ENCODE measurements around the gene UTP4. TPM values are rescaled to one million over a fixed set of nuclear protein-coding genes. Genes with fewer than 3 reads are reported as not detected.

UTP4 gene
- 10 to 100 TPM; 62.6 to 69.8 TPM for total RNA-seq

GRCh38 chr16:69132424-69133252 lies at the start of gene UTP4, which contains the start of gene CHTF8:
TSS of gene UTP4 (plus strand) at chr16:69132649. CDS start at chr16:69133460, 811 bp downstream.
TSS of gene CHTF8 (minus strand) at chr16:69132588. CDS start at chr16:69121458, 11,130 bp downstream.
- no peaks in the 10 kb centered on the region for H3K27me3 Mint-ChIP-seq (ENCODE audit: low read depth)
- peak within 1 kb of the TSS; percentile 90 for H3K27ac Mint-ChIP-seq
- H3K36me3 Mint-ChIP-seq (ENCODE audit: low read depth): peaks cover 23% of the 10 kb centered on the region
- peak within 1 kb of the TSS; percentile 96 for H3K4me3 Mint-ChIP-seq
- H3K4me1 Mint-ChIP-seq (ENCODE audit: low read depth): peaks cover 59% of the 10 kb centered on the region
- H3K9me3 Mint-ChIP-seq: no peaks in the 10 kb centered on the region
- CTCF ChIA-PET: interaction anchor here (0.7 to 1.8 kb wide), 5 partner anchors 9 to 153 kb away, joined by 3 to 22 read pairs (median 3); no protein-coding TSS in a partner anchor
- intact Hi-C loops (cut with micrococcal nuclease): loop anchor here (1.0 to 2.0 kb wide), 4 partner anchors 34 to 286 kb away; partner anchors contain the start of genes SNTB2 and VPS4A
- peak; percentile 89 for DNase-seq

GRCh38 chr16:69083306-69083941 lies 49.0 kb upstream of the UTP4 start:
- H3K4me1 Mint-ChIP-seq (ENCODE audit: low read depth): no peaks in the 10 kb centered on the region
- CTCF ChIA-PET: no interaction called here

GRCh38 chr16:69084289-69084688 lies 48.2 kb upstream of the UTP4 start:
- Mint-ChIP-seq H3K27ac (no peak overlapping the region), H3K9me3 (no peaks in the 10 kb centered on the region), H3K36me3 (ENCODE audit: low read depth) (peaks cover 2% of the 10 kb centered on the region), H3K4me3 (no peak overlapping the region), H3K4me1 (ENCODE audit: low read depth) (peaks cover 4% of the 10 kb centered on the region), H3K27me3 (ENCODE audit: low read depth) (no peaks in the 10 kb centered on the region)
- intact Hi-C loops (cut with micrococcal nuclease): no loop called here
- no peak for DNase-seq
- CTCF ChIA-PET: interaction anchor here (1.3 kb wide), 1 partner anchor 40 kb away, joined by 7 read pairs; no protein-coding TSS in a partner anchor

More at GRCh38 chr16:69083306-69083941, 49.0 kb upstream of the UTP4 start:
- Mint-ChIP-seq H3K4me3 (no peak overlapping the region), H3K9me3 (no peaks in the 10 kb centered on the region), H3K27ac (no peak overlapping the region), H3K27me3 (ENCODE audit: low read depth) (no peaks in the 10 kb centered on the region), H3K36me3 (ENCODE audit: low read depth) (peaks cover 2% of the 10 kb centered on the region)
- no peak for DNase-seq
- intact Hi-C loops (cut with micrococcal nuclease): no loop called here

- H3K27me3 Mint-ChIP-seq (ENCODE audit: low read depth): no peaks in the 10 kb centered on the region
- H3K4me3 Mint-ChIP-seq: no peak overlapping the region
- CTCF ChIA-PET: interaction anchor here (0.5 to 1.3 kb wide), 2 partner anchors 31 to 39 kb away, joined by 3 to 7 read pairs; no protein-coding TSS in a partner anchor
- intact Hi-C loops (cut with micrococcal nuclease): no loop called here
- peaks cover 2% of the 10 kb centered on the region for H3K36me3 Mint-ChIP-seq (ENCODE audit: low read depth)
- H3K9me3 Mint-ChIP-seq: no peaks in the 10 kb centered on the region
- H3K27ac Mint-ChIP-seq: no peak overlapping the region
- peaks cover 7% of the 10 kb centered on the region for H3K4me1 Mint-ChIP-seq (ENCODE audit: low read depth)
- DNase-seq: no peak
Measured at GRCh38 chr16:69085032-69085695, 47.3 kb upstream of the UTP4 start.

- CTCF ChIA-PET: no interaction called here
- no peak for DNase-seq
- H3K9me3 Mint-ChIP-seq: no peaks in the 10 kb centered on the region
- intact Hi-C loops (cut with micrococcal nuclease): no loop called here
- peaks cover 2% of the 10 kb centered on the region for H3K36me3 Mint-ChIP-seq (ENCODE audit: low read depth)
- no peak overlapping the region for H3K27ac Mint-ChIP-seq
- no peak overlapping the region for H3K4me3 Mint-ChIP-seq
- H3K4me1 Mint-ChIP-seq (ENCODE audit: low read depth): peaks cover 7% of the 10 kb centered on the region
- no peaks in the 10 kb centered on the region for H3K27me3 Mint-ChIP-seq (ENCODE audit: low read depth)
Measured at GRCh38 chr16:69087161-69087581, 45.3 kb upstream of the UTP4 start.

- H3K27me3 Mint-ChIP-seq (ENCODE audit: low read depth): no peaks in the 10 kb centered on the region
- intact Hi-C loops (cut with micrococcal nuclease): no loop called here
- no peak for DNase-seq
- peaks cover 7% of the 10 kb centered on the region for H3K4me1 Mint-ChIP-seq (ENCODE audit: low read depth)
- peak overlapping the region; percentile 10 for H3K27ac Mint-ChIP-seq
- no peak overlapping the region for H3K4me3 Mint-ChIP-seq
- CTCF ChIA-PET: interaction anchor here (0.7 kb wide), 1 partner anchor 13 kb away, joined by 3 read pairs; no protein-coding TSS in a partner anchor
- peaks cover 2% of the 10 kb centered on the region for H3K36me3 Mint-ChIP-seq (ENCODE audit: low read depth)
- H3K9me3 Mint-ChIP-seq: no peaks in the 10 kb centered on the region
Measured at GRCh38 chr16:69088684-69089083, 43.8 kb upstream of the UTP4 start.

GRCh38 chr16:69089091-69089910 lies 43.1 kb upstream of the UTP4 start:
- CTCF ChIA-PET: interaction anchor here (0.7 kb wide), 1 partner anchor 14 kb away, joined by 3 read pairs; no protein-coding TSS in a partner anchor
- intact Hi-C loops (cut with micrococcal nuclease): no loop called here
- no peak for DNase-seq
- Mint-ChIP-seq H3K4me1 (ENCODE audit: low read depth) (peaks cover 7% of the 10 kb centered on the region), H3K36me3 (ENCODE audit: low read depth) (peaks cover 2% of the 10 kb centered on the region), H3K4me3 (no peak overlapping the region), H3K27ac (peak overlapping the region; percentile 10), H3K9me3 (no peaks in the 10 kb centered on the region), H3K27me3 (ENCODE audit: low read depth) (no peaks in the 10 kb centered on the region)

GRCh38 chr16:69093974-69094373 lies 38.5 kb upstream of the UTP4 start:
- no peak for DNase-seq
- CTCF ChIA-PET: interaction anchor here (1.1 kb wide), 1 partner anchor 12 kb away, joined by 4 read pairs; the partner anchor contains the start of gene HAS3
- peaks cover 5% of the 10 kb centered on the region for H3K4me1 Mint-ChIP-seq (ENCODE audit: low read depth)
- no peaks in the 10 kb centered on the region for H3K27me3 Mint-ChIP-seq (ENCODE audit: low read depth)
- no peaks in the 10 kb centered on the region for H3K36me3 Mint-ChIP-seq (ENCODE audit: low read depth)
- intact Hi-C loops (cut with micrococcal nuclease): no loop called here
- no peaks in the 10 kb centered on the region for H3K9me3 Mint-ChIP-seq
- no peak overlapping the region for H3K4me3 Mint-ChIP-seq
- H3K27ac Mint-ChIP-seq: no peak overlapping the region

GRCh38 chr16:69094501-69094900 lies 37.9 kb upstream of the UTP4 start:
- no peaks in the 10 kb centered on the region for H3K27me3 Mint-ChIP-seq (ENCODE audit: low read depth)
- no peak overlapping the region for H3K4me3 Mint-ChIP-seq
- H3K9me3 Mint-ChIP-seq: no peaks in the 10 kb centered on the region
- CTCF ChIA-PET: no interaction called here
- no peak for DNase-seq
- intact Hi-C loops (cut with micrococcal nuclease): no loop called here
- H3K27ac Mint-ChIP-seq: no peak overlapping the region
- H3K4me1 Mint-ChIP-seq (ENCODE audit: low read depth): peaks cover under 1% of the 10 kb centered on the region
- no peaks in the 10 kb centered on the region for H3K36me3 Mint-ChIP-seq (ENCODE audit: low read depth)

- intact Hi-C loops (cut with micrococcal nuclease): no loop called here
- Mint-ChIP-seq H3K27ac (no peak overlapping the region), H3K4me3 (no peak overlapping the region), H3K36me3 (ENCODE audit: low read depth) (no peaks in the 10 kb centered on the region), H3K27me3 (ENCODE audit: low read depth) (no peaks in the 10 kb centered on the region), H3K9me3 (no peaks in the 10 kb centered on the region), H3K4me1 (ENCODE audit: low read depth) (no peaks in the 10 kb centered on the region)
- CTCF ChIA-PET: no interaction called here
- no peak for DNase-seq
Measured at GRCh38 chr16:69095193-69095592, 37.3 kb upstream of the UTP4 start.

GRCh38 chr16:69100071-69100691 lies 32.3 kb upstream of the UTP4 start:
- H3K27ac Mint-ChIP-seq: no peak overlapping the region
- H3K27me3 Mint-ChIP-seq (ENCODE audit: low read depth): peaks cover 7% of the 10 kb centered on the region
- no peaks in the 10 kb centered on the region for H3K36me3 Mint-ChIP-seq (ENCODE audit: low read depth)
- DNase-seq: no peak
- H3K4me1 Mint-ChIP-seq (ENCODE audit: low read depth): peaks cover under 1% of the 10 kb centered on the region
- intact Hi-C loops (cut with micrococcal nuclease): no loop called here
- no peak overlapping the region for H3K4me3 Mint-ChIP-seq
- CTCF ChIA-PET: interaction anchor here (1.5 kb wide), 1 partner anchor 13 kb away, joined by 5 read pairs; no protein-coding TSS in a partner anchor
- no peaks in the 10 kb centered on the region for H3K9me3 Mint-ChIP-seq

Data from activated naive CD4-positive, alpha-beta T cell treated with anti-CD3 and anti-CD28 coated beads for 36 hours (primary cell).